ENCODE data around the gene HMGN4. TPM values are rescaled to one million over a fixed set of nuclear protein-coding genes. Genes with fewer than 3 reads are reported as not detected.
A peak's percentile ranks its signal among the peaks of the same experiment; 100 is the strongest.

The HMGN4 gene
- total RNA-seq, 1 donor from 2014 or later = 27.2 TPM

- DNase-seq (ENCODE audit: low spot score) = no peak
- H3K4me1 Mint-ChIP-seq (ENCODE audit: unreplicated experiment) = peaks cover 28% of the 10 kb centered on the region
- peak overlapping the region; percentile 48 for H3K27ac Mint-ChIP-seq (ENCODE audit: unreplicated experiment)
- no peak overlapping the region for H3K4me3 Mint-ChIP-seq (ENCODE audit: unreplicated experiment)
- no peak for TF ChIP-seq CTCF (IDR thresholded peaks at IDR 0.05; ENCODE audit: unreplicated experiment)
- peaks cover 5% of the 10 kb centered on the region for H3K36me3 Mint-ChIP-seq (ENCODE audit: low read depth, unreplicated experiment)
- peaks cover 32% of the 10 kb centered on the region for H3K27me3 Mint-ChIP-seq (ENCODE audit: unreplicated experiment)
- peaks cover 4% of the 10 kb centered on the region for H3K9me3 Mint-ChIP-seq (ENCODE audit: unreplicated experiment)
Observed at GRCh38 chr6:26534681-26535465, 3.3 kb upstream of the HMGN4 start.

GRCh38 chr6:26536571-26537159 is 1.5 kb upstream of the HMGN4 start:
- DNase-seq (ENCODE audit: low spot score) = peak; percentile 6
- peak overlapping the region; percentile 97 for H3K4me3 Mint-ChIP-seq (ENCODE audit: unreplicated experiment)
- H3K27ac Mint-ChIP-seq (ENCODE audit: unreplicated experiment) = peak overlapping the region; percentile 98
- peaks cover 4% of the 10 kb centered on the region for H3K9me3 Mint-ChIP-seq (ENCODE audit: unreplicated experiment)
- peaks cover 28% of the 10 kb centered on the region for H3K4me1 Mint-ChIP-seq (ENCODE audit: unreplicated experiment)
- peaks cover 32% of the 10 kb centered on the region for H3K27me3 Mint-ChIP-seq (ENCODE audit: unreplicated experiment)
- peaks cover 5% of the 10 kb centered on the region for H3K36me3 Mint-ChIP-seq (ENCODE audit: low read depth, unreplicated experiment)
- TF ChIP-seq CTCF (IDR thresholded peaks at IDR 0.05; ENCODE audit: unreplicated experiment) = no peak

- peak; percentile 82 for DNase-seq (ENCODE audit: low spot score)
- Mint-ChIP-seq H3K9me3 (ENCODE audit: unreplicated experiment) (peaks cover 4% of the 10 kb centered on the region), H3K27me3 (ENCODE audit: unreplicated experiment) (peaks cover 32% of the 10 kb centered on the region), H3K27ac (ENCODE audit: unreplicated experiment) (peak overlapping the region; percentile 98), H3K4me1 (ENCODE audit: unreplicated experiment) (peaks cover 25% of the 10 kb centered on the region), H3K4me3 (ENCODE audit: unreplicated experiment) (peak overlapping the region; percentile 97), H3K36me3 (ENCODE audit: low read depth, unreplicated experiment) (peaks cover 5% of the 10 kb centered on the region)
- no peak for TF ChIP-seq CTCF (IDR thresholded peaks at IDR 0.05; ENCODE audit: unreplicated experiment)
Observed at GRCh38 chr6:26537160-26537845, 863 bp upstream of the HMGN4 start.

GRCh38 chr6:26538572-26538902 is 371 bp downstream of the HMGN4 start:
- Mint-ChIP-seq H3K4me1 (ENCODE audit: unreplicated experiment) (peaks cover 19% of the 10 kb centered on the region), H3K27me3 (ENCODE audit: unreplicated experiment) (peaks cover 24% of the 10 kb centered on the region), H3K27ac (ENCODE audit: unreplicated experiment) (peak overlapping the region; percentile 98), H3K9me3 (ENCODE audit: unreplicated experiment) (no peaks in the 10 kb centered on the region), H3K36me3 (ENCODE audit: low read depth, unreplicated experiment) (no peaks in the 10 kb centered on the region), H3K4me3 (ENCODE audit: unreplicated experiment) (peak overlapping the region; percentile 97)
- no peak for TF ChIP-seq CTCF (IDR thresholded peaks at IDR 0.05; ENCODE audit: unreplicated experiment)
- no peak for DNase-seq (ENCODE audit: low spot score)

All from endothelial cell (in vitro differentiated cells).